GM21515 (cell line): ENCODE data around the gene C1QL1.
"Not testable (repeated sequence)": the region's sequence is repeated elsewhere in the genome, so short reads cannot be mapped to it uniquely, and the experiment has no call there.

ENCODE experiments used
- ATAC-seq: cut with Tn5 transposase; IDR thresholded peaks from one replicate; pipeline ENCODE4 v1.9.1; 2021; ENCODE audit not compliant: unreplicated experiment

Gene C1QL1

GRCh38 chr17:44965481-44966234, 2.4 kb downstream of the C1QL1 start:
- no peak for ATAC-seq

- ATAC-seq = no peak
Observed at GRCh38 chr17:44961921-44962350, 6.2 kb downstream of the C1QL1 start.

DNA sequence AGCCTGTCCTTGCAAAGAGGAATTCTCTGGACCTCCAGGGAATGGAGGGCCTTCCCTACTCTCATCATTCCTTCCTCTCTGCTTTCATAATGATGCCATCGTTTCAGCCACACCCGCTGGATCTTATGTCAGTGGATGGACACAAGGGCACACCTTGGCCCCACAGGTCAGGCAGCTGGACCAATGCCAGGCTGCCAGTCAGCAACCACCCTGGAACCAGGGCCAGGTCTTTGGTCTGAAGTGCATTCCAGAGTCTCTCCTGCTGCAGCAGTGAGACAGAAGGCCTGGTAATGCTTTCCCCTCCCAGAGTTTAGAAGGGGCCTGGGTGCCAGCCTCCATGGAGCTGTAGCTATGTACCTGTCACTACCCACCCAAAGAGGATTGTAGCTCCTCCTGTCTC, 7.4 kb downstream of the C1QL1 start:
- ATAC-seq = no peak

- ATAC-seq = no peak
Observed at GRCh38 chr17:44959821-44960531, 8.1 kb downstream of the C1QL1 start.

GRCh38 chr17:44956998-44957981, 10.8 kb downstream of the C1QL1 start:
- ATAC-seq = no peak

DNA sequence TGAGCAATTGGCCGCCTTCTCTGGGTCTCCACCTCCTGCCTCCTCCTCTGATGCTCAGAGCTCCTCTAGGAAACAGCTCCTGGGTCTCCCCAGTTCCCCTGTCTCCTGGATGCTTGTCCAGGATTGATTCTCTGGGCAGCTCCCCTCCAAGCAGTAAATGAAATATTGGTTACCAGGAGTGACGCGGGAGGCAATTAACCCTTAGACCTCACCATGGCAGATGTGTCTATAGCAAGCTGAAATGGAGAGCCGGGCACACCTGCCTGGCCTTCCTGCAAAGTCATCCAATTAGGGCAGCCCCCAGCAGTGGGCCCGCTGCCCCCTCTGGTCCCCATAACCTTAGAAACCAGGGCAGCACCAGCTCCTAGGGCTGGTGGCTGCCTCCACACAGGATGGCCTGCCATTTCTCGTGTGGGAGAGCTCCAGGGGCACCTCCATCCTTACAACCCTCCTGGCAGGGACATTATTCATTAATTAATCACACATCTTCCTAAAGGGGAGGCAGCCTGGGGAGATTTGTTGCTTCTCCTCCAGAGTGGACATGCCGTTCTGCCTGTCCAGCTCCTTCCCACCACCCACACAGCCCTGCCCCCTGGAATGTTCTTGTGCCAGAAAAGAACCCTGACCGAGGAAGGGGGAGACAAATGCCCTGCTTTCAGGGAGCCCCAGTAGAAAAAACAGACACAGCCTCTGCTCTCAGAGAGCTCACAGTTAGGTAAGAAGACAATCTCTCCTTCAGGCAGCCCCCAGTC, 12.3 kb downstream of the C1QL1 start:
- no peak for ATAC-seq

GRCh38 chr17:44952946-44953475, 15.1 kb downstream of the C1QL1 start:
- ATAC-seq = no peak

DNA sequence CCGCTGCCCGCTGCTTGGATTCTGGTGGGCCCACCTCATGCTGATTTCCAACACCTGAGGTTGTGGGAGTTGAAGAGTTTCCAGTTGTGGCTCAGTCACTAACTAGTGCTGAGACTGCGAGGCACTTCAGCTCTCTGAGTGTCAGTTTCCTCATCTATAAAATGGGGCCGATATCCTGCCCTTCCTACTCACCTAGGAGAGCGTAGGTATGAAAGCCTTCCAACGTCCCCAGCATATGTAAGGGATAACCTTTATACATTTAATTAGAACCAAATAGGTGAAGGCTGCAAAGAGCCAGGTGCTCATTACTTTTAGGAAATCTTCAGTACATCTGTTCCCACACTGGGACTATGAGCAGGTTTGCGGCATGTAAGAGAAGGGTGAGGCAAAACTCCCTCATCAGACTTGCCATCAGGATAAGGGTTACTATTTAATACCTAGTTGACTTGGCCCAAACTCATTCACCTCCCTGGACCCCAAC, 19.7 kb downstream of the C1QL1 start:
- ATAC-seq = no peak

GRCh38 chr17:44947461-44948314, 20.4 kb downstream of the C1QL1 start, which contains the start of gene KIF18B:
TSS of gene KIF18B (minus strand) at chr17:44947773. CDS start at chr17:44936344, 11,429 bp downstream.
- ATAC-seq = peak; percentile 80

GRCh38 chr17:44945652-44946051, 22.5 kb downstream of the C1QL1 start:
- ATAC-seq = not testable (repeated sequence)

DNA sequence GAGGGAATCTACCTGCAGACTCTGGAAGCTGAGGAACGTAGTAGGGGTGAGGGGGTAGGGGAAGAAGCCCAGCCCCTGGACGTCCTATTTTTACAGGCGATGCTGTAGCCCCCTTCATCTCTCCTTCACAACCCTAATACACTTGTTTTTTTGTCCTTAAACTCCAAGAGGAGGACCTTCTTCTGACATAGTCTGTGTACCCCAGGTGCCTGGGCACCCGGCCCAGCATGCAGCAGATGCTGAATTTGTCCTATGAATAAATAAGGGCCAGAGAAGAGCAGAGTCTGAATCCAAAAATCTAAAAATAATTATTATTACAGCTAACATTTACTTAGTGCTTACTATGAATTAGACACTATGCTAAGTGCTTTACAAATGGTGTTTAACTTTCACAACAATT, 25.6 kb downstream of the C1QL1 start:
- no peak for ATAC-seq

GRCh38 chr17:44941712-44942331, 26.3 kb downstream of the C1QL1 start:
- ATAC-seq = no peak

DNA sequence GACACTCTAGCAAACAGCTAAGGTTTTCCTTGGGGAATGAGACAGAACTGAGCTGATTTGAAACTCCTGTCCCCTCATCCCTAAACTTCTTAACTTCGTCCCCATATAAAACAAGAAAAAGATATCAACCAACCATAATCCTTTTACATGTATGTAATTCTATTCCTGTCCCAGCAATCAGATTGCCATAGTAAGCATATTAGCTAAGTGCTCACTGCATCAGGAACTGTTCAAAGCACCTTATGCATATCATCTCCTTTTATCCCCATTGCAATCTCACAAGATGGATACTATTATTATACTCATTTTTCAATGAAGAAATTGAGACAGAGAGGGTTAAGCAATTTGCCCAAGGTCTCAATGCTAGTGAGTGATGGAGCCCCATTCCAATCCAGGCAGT, 27.3 kb downstream of the C1QL1 start:
- ATAC-seq = no peak

DNA sequence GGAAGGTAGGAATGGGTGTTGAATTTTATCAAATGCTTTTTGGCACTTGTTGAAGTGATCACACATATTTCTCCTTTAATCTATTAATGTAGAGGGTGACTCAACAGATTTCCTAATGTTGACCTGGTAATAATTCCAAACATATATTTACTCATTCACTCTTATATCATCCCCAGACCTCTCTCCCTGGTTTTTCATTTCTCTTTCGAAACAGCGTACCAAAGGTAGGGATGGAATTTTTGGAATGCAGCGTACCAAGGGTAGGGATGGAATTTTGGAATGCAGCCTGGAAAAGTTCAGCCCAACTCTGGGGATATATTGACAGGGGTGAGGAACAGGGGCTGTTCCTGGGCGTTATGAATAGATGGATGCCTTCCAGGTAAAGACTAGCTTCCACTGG, 27.8 kb downstream of the C1QL1 start:
- ATAC-seq = no peak

- ATAC-seq = no peak
Observed at GRCh38 chr17:44935116-44935515, 33.0 kb downstream of the C1QL1 start.

GRCh38 chr17:44934745-44935105, 33.4 kb downstream of the C1QL1 start:
- no peak for ATAC-seq

GRCh38 chr17:44933824-44934744, 34.0 kb downstream of the C1QL1 start:
- ATAC-seq = no peak

- ATAC-seq = no peak
Observed at GRCh38 chr17:44932787-44933097, 35.4 kb downstream of the C1QL1 start.
